Measurements from ENCODE around the gene NOPCHAP1. TPM values are rescaled to one million over a fixed set of nuclear protein-coding genes. Genes with fewer than 3 reads are reported as not detected.

The NOPCHAP1 gene
- total and polyA plus RNA-seq, 12 donors: 1.4 to 18.2 (median 10.2) TPM

DNA sequence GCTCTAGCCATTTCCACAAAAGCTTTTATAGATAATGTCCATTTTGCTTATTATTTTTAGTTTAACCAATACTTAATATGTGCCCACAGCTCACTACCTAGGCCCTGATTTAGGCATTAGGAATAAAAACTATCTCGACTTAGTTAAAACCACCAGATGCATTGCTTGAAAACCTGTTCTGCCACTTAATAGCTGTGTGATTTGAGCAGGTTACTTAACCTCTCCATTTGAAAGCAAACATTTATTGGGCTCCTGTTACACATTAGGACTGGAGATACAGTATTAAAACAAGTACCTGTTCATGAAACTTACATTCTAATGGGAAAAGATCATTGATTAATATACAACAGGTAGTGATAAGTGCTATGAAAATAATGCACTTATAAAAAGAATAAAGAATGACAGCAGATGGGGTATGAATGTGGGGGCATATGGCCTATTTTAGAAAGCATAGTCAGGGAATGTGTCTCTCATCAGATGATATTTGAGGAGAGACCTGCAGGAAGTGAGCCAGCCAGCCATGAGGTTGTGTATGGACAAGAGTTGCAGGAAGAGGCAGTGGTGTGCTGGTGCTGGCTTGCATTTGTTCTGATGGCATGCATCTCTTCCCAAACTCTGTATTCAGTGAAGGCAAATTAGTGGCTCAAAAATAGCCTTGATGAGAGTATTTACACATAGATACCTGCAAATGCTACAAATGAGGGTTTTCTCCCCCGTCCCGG is 34.3 kb downstream of the NOPCHAP1 start:
- no peak for TF ChIP-seq CTCF (IDR thresholded peaks at IDR 0.05)
- no peak for TF ChIP-seq POLR2A (IDR thresholded peaks at IDR 0.05)
- Histone ChIP-seq H3K36me3 (replicated peaks in 1 of 2) (no peaks in the 10 kb centered on the region), H3K27ac (no peak overlapping the region), H3K9me3 (replicated peaks in 1 of 3) (no peaks in the 10 kb centered on the region), H3K4me3 (no peak overlapping the region), H3K27me3 (no peaks in the 10 kb centered on the region), H3K4me1 (replicated peaks in 1 of 2) (peaks cover 0 to 9% of the 10 kb centered on the region in 2 donors)
- DNase-seq: no peak
- intact Hi-C loops (cut with DNase I): no loop called here
- WGBS, 4 donors: 65 to 96% (median 86%) methylated on average over 3 of the region's 3 CpGs

GRCh38 chr12:105024928-105025327 is 38.8 kb downstream of the NOPCHAP1 start:
- H3K4me3 ChIP-seq: no peak overlapping the region
- intact Hi-C loops (cut with DNase I): no loop called here
- no peaks in the 10 kb centered on the region for H3K27me3 ChIP-seq
- DNase-seq: no peak
- H3K36me3 ChIP-seq (replicated peaks in 1 of 2): no peaks in the 10 kb centered on the region
- H3K27ac ChIP-seq: no peak overlapping the region
- H3K4me1 ChIP-seq (replicated peaks in 1 of 2): peaks cover 0 to 20% of the 10 kb centered on the region in 2 donors
- WGBS, 4 donors: 30 to 63% (median 57%) methylated on average over 2 of the region's 2 CpGs
- no peaks in the 10 kb centered on the region for H3K9me3 ChIP-seq (replicated peaks in 1 of 3)
- no peak for TF ChIP-seq CTCF (IDR thresholded peaks at IDR 0.05)
- no peak for TF ChIP-seq POLR2A (IDR thresholded peaks at IDR 0.05)

GRCh38 chr12:105025890-105026289 is 39.8 kb downstream of the NOPCHAP1 start:
- no peak overlapping the region for H3K4me3 ChIP-seq
- H3K4me1 ChIP-seq (replicated peaks in 1 of 2): peaks cover 0 to 20% of the 10 kb centered on the region in 2 donors
- intact Hi-C loops (cut with DNase I): no loop called here
- H3K27ac ChIP-seq: peak overlapping the region in 1 of 5 donors; percentile 13
- no peaks in the 10 kb centered on the region for H3K27me3 ChIP-seq
- WGBS, 4 donors: 35 to 54% (median 43%) methylated on average over 5 of the region's 5 CpGs
- TF ChIP-seq CTCF (IDR thresholded peaks at IDR 0.05): no peak
- no peak for TF ChIP-seq POLR2A (IDR thresholded peaks at IDR 0.05)
- DNase-seq: peak; percentile 20 to 68 (median 43)
- H3K9me3 ChIP-seq (replicated peaks in 1 of 3): no peaks in the 10 kb centered on the region
- no peaks in the 10 kb centered on the region for H3K36me3 ChIP-seq (replicated peaks in 1 of 2)

- Histone ChIP-seq H3K36me3 (replicated peaks in 1 of 2) (no peaks in the 10 kb centered on the region), H3K4me1 (replicated peaks in 1 of 2) (peaks cover 0 to 20% of the 10 kb centered on the region in 2 donors), H3K27ac (no peak overlapping the region), H3K4me3 (no peak overlapping the region), H3K27me3 (no peaks in the 10 kb centered on the region), H3K9me3 (replicated peaks in 1 of 3) (no peaks in the 10 kb centered on the region)
- WGBS, 4 donors: 87 to 95% (median 91%) methylated on average over 4 of the region's 4 CpGs
- intact Hi-C loops (cut with DNase I): no loop called here
- TF ChIP-seq CTCF (IDR thresholded peaks at IDR 0.05) (no peak), POLR2A (IDR thresholded peaks at IDR 0.05) (no peak)
- DNase-seq: no peak
Measured at GRCh38 chr12:105026411-105026810, 40.3 kb downstream of the NOPCHAP1 start.
